GM10266 (cell line): ENCODE results near the gene PLD1.

Source experiments
- DNase-seq: peaks from one replicate; pipeline ENCODE4 v3.0.0; 2012; ENCODE audit errors: extremely low spot score
- TF ChIP-seq, protein P1 (sequence below): IDR thresholded peaks from 2 replicates; pipeline ENCODE4 v1.5.1; 2012; ENCODE audit warnings: mild to moderate bottlenecking, low read depth; ENCODE audit not compliant: control insufficient read depth, insufficient read depth; ENCODE audit errors: missing control alignments

PLD1 gene

DNA sequence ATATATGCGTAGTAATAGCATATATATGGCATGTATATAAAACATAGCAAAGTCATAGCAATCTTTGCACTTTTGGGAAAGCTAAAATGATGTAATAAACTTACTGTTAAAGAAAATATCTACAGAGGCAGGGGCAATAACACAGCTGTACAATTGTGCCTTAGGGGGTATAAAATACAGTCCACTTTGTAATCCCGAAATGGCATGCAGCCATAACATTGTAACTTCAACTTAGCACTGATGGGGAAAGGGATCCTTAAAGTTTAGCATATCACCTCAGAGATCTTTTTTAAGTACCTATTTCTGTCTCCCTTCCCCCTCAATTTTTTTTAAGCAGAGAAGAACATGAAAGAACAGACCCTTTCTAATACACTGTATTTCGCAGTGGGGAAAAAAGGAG, 40.8 kb downstream of the PLD1 start:
- DNase-seq: no peak
- TF ChIP-seq, protein P1, sequence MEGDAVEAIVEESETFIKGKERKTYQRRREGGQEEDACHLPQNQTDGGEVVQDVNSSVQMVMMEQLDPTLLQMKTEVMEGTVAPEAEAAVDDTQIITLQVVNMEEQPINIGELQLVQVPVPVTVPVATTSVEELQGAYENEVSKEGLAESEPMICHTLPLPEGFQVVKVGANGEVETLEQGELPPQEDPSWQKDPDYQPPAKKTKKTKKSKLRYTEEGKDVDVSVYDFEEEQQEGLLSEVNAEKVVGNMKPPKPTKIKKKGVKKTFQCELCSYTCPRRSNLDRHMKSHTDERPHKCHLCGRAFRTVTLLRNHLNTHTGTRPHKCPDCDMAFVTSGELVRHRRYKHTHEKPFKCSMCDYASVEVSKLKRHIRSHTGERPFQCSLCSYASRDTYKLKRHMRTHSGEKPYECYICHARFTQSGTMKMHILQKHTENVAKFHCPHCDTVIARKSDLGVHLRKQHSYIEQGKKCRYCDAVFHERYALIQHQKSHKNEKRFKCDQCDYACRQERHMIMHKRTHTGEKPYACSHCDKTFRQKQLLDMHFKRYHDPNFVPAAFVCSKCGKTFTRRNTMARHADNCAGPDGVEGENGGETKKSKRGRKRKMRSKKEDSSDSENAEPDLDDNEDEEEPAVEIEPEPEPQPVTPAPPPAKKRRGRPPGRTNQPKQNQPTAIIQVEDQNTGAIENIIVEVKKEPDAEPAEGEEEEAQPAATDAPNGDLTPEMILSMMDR: no peak

DNA sequence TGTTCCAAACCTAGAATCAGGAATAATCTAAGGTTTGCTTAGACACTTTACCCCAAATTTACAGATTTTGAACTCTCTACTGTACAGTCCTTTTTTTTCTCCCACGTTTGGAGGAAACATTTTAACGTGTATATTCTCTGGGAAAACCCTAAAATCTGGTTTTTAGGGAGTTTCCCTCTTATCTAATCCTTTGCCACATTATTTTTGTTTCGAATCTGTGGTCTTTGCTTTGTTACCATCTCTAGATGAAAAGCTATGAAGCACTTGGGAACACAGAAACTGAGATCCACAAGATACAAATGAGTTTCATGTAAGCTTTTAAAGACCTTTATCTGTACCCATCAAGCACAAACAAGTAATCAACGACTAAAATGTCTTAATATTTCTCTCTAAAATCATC, 41.3 kb downstream of the PLD1 start:
- no peak for DNase-seq
- TF ChIP-seq, protein P1: no peak

DNA sequence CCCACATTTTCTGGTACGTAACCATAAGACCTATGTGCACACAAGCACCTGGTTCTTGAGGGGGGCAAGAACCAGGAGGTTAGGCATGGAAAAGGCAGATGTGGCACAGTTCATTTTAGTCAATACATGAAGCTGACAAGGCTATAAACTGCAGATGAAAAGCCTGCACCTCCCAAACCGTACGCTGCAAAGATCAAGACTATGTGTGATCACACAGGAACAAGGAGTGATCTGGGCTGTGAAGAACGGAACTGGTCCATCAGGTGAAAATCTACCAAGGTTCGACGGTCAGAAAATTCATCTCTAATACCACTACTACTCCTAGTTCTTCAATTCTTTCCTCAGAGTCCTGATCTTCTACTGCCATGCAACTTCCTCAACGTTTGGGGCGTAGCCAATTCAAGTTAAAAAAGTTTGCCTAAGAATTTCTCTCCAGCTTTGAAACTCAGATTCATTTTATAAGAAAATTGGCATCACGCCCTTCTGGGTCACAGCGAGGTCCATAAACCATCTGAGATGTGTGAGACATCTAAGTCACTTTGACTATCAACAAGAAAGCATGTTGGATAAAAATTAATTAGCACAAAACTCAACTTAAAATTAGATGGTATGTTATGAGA, 41.9 kb downstream of the PLD1 start:
- TF ChIP-seq, protein P1: no peak
- DNase-seq: no peak

DNA sequence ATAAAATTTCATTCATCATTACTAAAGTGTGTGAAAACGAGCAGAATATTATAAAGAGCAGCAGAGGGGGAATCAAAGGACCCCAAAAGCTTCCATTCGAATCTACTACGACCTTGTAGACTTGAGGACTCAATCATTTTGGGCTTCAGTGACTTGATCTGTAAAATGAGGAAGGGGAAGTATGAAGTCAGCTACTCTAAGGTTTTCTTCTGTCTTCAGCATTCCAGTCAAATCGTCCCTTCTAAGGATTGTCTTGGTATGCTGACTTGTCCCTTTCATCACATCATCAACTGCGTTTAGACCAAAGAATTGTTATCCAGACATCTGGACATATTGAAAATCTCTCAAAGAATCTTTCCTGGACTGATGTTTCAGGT, 44.8 kb downstream of the PLD1 start:
- TF ChIP-seq, protein P1: no peak
- DNase-seq: no peak

DNA sequence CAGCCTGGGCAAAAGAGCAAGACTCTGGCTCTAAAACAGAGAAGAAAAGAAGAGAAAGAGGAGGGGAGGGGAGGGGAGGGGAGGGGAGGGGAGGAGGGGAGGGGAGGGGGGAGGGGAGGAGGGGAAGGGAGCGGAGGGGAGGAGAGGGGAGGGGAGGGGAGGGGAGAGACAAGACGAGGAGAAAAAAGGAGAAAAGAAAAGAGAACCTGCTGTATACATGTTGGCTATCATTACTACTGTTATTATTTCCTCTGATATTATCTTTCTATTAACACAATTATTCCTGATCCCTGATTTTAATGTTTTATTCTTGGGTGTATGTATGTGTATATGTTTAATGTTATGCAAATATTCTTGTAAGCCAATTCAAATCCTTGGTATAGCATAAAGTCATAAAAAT, 46.9 kb downstream of the PLD1 start:
- TF ChIP-seq, protein P1: no peak
- DNase-seq: no peak

DNA sequence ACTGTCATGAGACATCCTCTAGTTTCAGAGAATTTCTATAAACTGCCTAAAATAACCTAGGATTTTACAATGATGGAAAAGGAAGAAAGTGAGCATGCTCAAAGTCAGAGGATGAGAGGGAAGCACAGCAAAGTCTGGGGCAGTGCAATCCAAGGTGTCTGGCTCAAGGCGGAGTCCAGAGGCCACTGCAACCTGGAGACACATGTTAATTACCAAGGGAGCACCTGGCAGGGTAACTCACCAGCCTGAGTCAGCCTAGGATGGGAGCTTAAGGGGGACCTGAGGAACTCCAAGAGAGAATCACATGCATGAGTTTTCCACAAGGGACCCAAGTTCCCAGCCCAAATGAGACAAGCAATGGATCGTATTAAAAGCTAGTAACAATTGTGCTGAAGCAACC, 49.8 kb downstream of the PLD1 start:
- no peak for DNase-seq
- TF ChIP-seq, protein P1: no peak

DNA sequence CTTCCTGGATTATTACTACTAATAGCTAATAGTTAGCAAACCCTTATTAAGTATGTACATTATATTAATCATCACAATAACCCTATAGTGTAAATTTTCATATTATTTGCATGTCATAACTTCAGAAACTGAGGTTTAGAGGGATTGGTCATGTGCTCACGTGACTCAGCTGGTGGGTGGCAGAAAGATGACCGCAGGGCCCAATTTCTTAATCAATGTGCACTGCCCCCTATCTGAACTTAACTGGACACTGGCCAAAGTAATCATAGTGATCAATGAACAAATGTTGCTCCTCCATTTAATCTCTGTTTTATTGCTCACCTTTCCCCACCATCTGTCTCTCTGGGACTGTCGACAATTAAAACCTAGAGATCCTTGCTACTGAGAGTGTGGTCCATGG, 52.2 kb downstream of the PLD1 start:
- TF ChIP-seq, protein P1: no peak
- no peak for DNase-seq
